HG03103 (cell line): Measurements from ENCODE around the gene HAS3.
"Not testable (repeated sequence)": the region's sequence is repeated elsewhere in the genome, so short reads cannot be mapped to it uniquely, and the experiment has no call there.

Experiments
- ATAC-seq: cut with Tn5 transposase; IDR thresholded peaks from one replicate; pipeline ENCODE4 v1.9.1; 2021; ENCODE audit warnings: low read depth; ENCODE audit not compliant: unreplicated experiment

HAS3 gene

GRCh38 chr16:69141014-69141413, 35.6 kb downstream of the HAS3 start:
- ATAC-seq = no peak

- ATAC-seq = no peak
Observed at GRCh38 chr16:69141936-69142335, 36.5 kb downstream of the HAS3 start.

- no peak for ATAC-seq
Observed at GRCh38 chr16:69143116-69143515, 37.7 kb downstream of the HAS3 start.

GRCh38 chr16:69145658-69146057, 40.2 kb downstream of the HAS3 start:
- ATAC-seq = no peak

- ATAC-seq = not testable (repeated sequence)
Observed at GRCh38 chr16:69149621-69150020, 44.2 kb downstream of the HAS3 start.

- no peak for ATAC-seq
Observed at GRCh38 chr16:69150146-69150865, 44.9 kb downstream of the HAS3 start.

GRCh38 chr16:69157196-69157595, 51.7 kb downstream of the HAS3 start:
- no peak for ATAC-seq

- no peak for ATAC-seq
Observed at GRCh38 chr16:69160192-69160591, 54.7 kb downstream of the HAS3 start.

GRCh38 chr16:69165584-69165983, 60.1 kb downstream of the HAS3 start:
- ATAC-seq = no peak

GRCh38 chr16:69166221-69166833, 60.9 kb downstream of the HAS3 start:
- no peak for ATAC-seq

- ATAC-seq = no peak
Observed at GRCh38 chr16:69166946-69167930, 61.8 kb downstream of the HAS3 start.
